ENCODE results near the gene HEPH. TPM values are rescaled to one million over a fixed set of nuclear protein-coding genes. Genes with fewer than 3 reads are reported as not detected.
"Not testable (repeated sequence)": the region's sequence is repeated elsewhere in the genome, so short reads cannot be mapped to it uniquely, and the experiment has no call there.

Gene HEPH
- polyA plus RNA-seq, 2 donors, result 1.1 to 2.0 TPM

DNA sequence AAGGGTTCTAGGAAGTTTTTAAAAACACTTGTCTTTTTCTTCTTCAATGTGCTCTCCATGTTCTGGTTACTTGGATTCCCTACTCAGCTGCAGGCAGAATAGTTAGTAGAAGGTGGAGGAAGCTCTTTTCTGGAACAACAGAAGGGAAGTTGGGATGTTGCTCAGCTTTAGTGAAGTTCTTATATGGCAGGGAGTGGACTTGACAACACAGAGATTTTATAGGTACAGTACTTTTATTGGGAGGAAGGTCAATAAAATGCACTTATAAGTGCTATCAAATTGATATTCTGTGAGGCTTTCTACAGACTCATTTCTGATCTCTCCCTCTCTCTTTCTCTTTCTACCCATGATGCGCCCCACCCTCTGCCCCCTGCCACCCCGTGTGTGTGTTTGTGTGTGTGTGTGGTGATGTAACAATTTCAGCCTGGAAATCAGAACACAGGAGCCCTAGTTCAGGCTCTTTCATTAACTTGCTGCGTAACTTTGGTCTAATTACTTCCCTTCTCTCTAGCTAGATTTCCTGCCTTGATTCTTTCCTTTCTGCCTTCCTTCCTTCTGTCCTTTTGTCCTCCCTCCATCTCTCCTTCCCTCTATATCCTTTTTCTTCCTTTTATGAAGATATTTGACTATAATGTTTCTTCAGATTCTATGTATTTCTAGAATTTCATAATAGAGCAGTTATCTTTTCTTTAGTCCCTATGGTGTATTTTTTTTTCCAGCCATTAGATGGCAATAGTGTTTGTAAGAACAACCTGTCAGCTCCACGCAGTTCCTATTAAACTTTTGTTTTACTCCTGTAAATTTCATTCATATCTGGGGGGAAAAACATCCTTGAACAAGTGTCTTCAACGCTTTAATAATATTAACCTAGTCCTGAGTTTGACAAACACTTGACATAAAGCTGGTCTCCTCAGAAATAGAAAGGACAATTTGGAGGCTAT lies 37.1 kb downstream of the HEPH start:
- H3K27ac ChIP-seq (ENCODE audit: low read depth in 2 of 2, low read length in 1 of 2), result no peak overlapping the region
- WGBS, 2 donors, result 26 to 50% methylated on average over 5 of the region's 5 CpGs
- H3K9me3 ChIP-seq (ENCODE audit: control insufficient read depth in 2 of 2, insufficient read depth in 1 of 2, low read depth in 1 of 2, low read length in 1 of 2), result no peaks in the 10 kb centered on the region
- H3K36me3 ChIP-seq (ENCODE audit: control insufficient read depth in 2 of 2, insufficient read depth in 2 of 2, low read length in 1 of 2), result no peaks in the 10 kb centered on the region
- peaks cover 0 to 2% of the 10 kb centered on the region in 2 donors for H3K4me1 ChIP-seq (ENCODE audit: control insufficient read depth in 2 of 2, insufficient read depth in 2 of 2, low read length in 1 of 2)
- H3K27me3 ChIP-seq (ENCODE audit: control insufficient read depth in 1 of 2, insufficient read depth in 2 of 2, low read length in 2 of 2), result no peaks in the 10 kb centered on the region
- no peak overlapping the region for H3K4me3 ChIP-seq (ENCODE audit: low read depth in 1 of 2, low read length in 2 of 2)

GRCh38 chrX:66203114-66203513 lies 39.1 kb downstream of the HEPH start:
- H3K36me3 ChIP-seq (ENCODE audit: control insufficient read depth in 2 of 2, insufficient read depth in 2 of 2, low read length in 1 of 2), result no peaks in the 10 kb centered on the region
- H3K27ac ChIP-seq (ENCODE audit: low read depth in 2 of 2, low read length in 1 of 2), result no peak overlapping the region
- WGBS, 2 donors, result 54 to 87% methylated on average over 5 of the region's 5 CpGs
- no peak overlapping the region for H3K4me3 ChIP-seq (ENCODE audit: low read depth in 1 of 2, low read length in 2 of 2)
- H3K27me3 ChIP-seq (ENCODE audit: control insufficient read depth in 1 of 2, insufficient read depth in 2 of 2, low read length in 2 of 2), result no peaks in the 10 kb centered on the region
- no peaks in the 10 kb centered on the region for H3K9me3 ChIP-seq (ENCODE audit: control insufficient read depth in 2 of 2, insufficient read depth in 1 of 2, low read depth in 1 of 2, low read length in 1 of 2)
- peaks cover 0 to 2% of the 10 kb centered on the region in 2 donors for H3K4me1 ChIP-seq (ENCODE audit: control insufficient read depth in 2 of 2, insufficient read depth in 2 of 2, low read length in 1 of 2)

DNA sequence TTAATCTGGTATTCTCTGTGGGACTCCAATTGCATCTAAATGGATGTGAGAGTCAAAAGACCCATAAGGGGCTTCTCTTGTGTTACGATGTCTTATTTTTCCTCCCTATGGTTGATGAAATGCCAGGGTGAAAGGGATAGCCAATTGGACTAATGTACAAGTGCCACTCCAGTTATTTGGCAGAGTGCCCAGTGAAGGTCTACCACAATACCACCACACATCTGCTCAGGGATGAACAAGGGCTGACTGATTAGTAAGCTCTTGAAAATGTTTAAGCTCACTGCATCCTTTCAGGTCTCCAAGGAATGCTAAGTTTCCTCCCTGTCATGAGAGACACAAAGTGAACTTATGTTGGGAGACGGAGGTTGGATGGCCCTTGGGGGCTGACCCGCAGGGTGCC lies 57.8 kb downstream of the HEPH start:
- WGBS, 2 donors, result 89 to 92% methylated on average over 3 of the region's 3 CpGs
- no peaks in the 10 kb centered on the region for H3K27me3 ChIP-seq (ENCODE audit: control insufficient read depth in 1 of 2, insufficient read depth in 2 of 2, low read length in 2 of 2)
- no peak overlapping the region for H3K27ac ChIP-seq (ENCODE audit: low read depth in 2 of 2, low read length in 1 of 2)
- no peaks in the 10 kb centered on the region for H3K9me3 ChIP-seq (ENCODE audit: control insufficient read depth in 2 of 2, insufficient read depth in 1 of 2, low read depth in 1 of 2, low read length in 1 of 2)
- no peaks in the 10 kb centered on the region for H3K4me1 ChIP-seq (ENCODE audit: control insufficient read depth in 2 of 2, insufficient read depth in 2 of 2, low read length in 1 of 2)
- no peak overlapping the region for H3K4me3 ChIP-seq (ENCODE audit: low read depth in 1 of 2, low read length in 2 of 2)
- no peaks in the 10 kb centered on the region for H3K36me3 ChIP-seq (ENCODE audit: control insufficient read depth in 2 of 2, insufficient read depth in 2 of 2, low read length in 1 of 2)

DNA sequence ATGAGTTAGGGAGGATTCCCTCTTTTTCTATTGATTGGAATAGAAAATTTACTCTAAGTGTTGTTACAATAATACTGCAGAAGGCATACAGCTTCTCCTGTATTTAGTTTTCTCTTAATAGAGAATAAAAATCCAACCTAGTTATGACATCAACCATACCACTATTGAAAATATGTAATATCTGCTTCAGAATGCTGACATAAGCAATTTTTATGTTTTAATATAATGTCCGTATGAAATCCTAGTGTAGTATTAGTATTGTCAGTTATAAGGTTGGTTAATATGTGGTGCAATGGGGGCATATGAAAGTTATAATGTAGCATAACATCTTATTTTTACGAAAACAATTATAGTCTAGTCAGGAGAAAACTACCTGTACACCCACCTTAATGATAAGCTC lies 68.2 kb downstream of the HEPH start:
- Histone ChIP-seq H3K27me3 (ENCODE audit: control insufficient read depth in 1 of 2, insufficient read depth in 2 of 2, low read length in 2 of 2) (no peaks in the 10 kb centered on the region), H3K9me3 (ENCODE audit: control insufficient read depth in 2 of 2, insufficient read depth in 1 of 2, low read depth in 1 of 2, low read length in 1 of 2) (no peaks in the 10 kb centered on the region), H3K36me3 (ENCODE audit: control insufficient read depth in 2 of 2, insufficient read depth in 2 of 2, low read length in 1 of 2) (no peaks in the 10 kb centered on the region), H3K27ac (ENCODE audit: low read depth in 2 of 2, low read length in 1 of 2) (no peak overlapping the region), H3K4me1 (ENCODE audit: control insufficient read depth in 2 of 2, insufficient read depth in 2 of 2, low read length in 1 of 2) (no peaks in the 10 kb centered on the region), H3K4me3 (ENCODE audit: low read depth in 1 of 2, low read length in 2 of 2) (no peak overlapping the region)
- WGBS, 2 donors, result 83 to 90% methylated on average over 2 of the region's 2 CpGs

- Histone ChIP-seq H3K4me3 (ENCODE audit: low read depth in 1 of 2, low read length in 2 of 2) (no peak overlapping the region), H3K27me3 (ENCODE audit: control insufficient read depth in 1 of 2, insufficient read depth in 2 of 2, low read length in 2 of 2) (no peaks in the 10 kb centered on the region), H3K4me1 (ENCODE audit: control insufficient read depth in 2 of 2, insufficient read depth in 2 of 2, low read length in 1 of 2) (no peaks in the 10 kb centered on the region), H3K36me3 (ENCODE audit: control insufficient read depth in 2 of 2, insufficient read depth in 2 of 2, low read length in 1 of 2) (no peaks in the 10 kb centered on the region), H3K9me3 (ENCODE audit: control insufficient read depth in 2 of 2, insufficient read depth in 1 of 2, low read depth in 1 of 2, low read length in 1 of 2) (no peaks in the 10 kb centered on the region), H3K27ac (ENCODE audit: low read depth in 2 of 2, low read length in 1 of 2) (no peak overlapping the region)
Measured at GRCh38 chrX:66233209-66233608, 69.2 kb downstream of the HEPH start.

DNA sequence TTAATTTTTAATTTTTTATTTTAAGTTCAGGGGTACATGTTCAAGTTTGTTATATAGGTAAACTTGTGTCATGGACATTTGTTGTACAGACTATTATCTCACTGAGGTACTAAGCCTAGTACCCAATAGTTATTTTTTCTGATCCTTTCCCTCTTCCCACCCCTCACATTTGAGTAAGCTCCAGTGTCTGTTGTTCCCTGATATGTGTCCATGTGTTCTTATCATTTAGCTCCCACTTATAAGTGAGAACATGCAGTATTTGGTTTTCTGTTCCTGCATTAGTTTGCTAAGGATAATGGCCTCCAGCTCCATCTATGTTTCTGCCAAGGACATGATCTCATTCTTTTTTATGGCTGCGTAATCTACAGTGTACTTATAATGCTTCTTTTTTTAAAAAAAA lies 69.9 kb downstream of the HEPH start:
- H3K27ac ChIP-seq (ENCODE audit: low read depth in 2 of 2, low read length in 1 of 2); H3K36me3 ChIP-seq (ENCODE audit: control insufficient read depth in 2 of 2, insufficient read depth in 2 of 2, low read length in 1 of 2); H3K9me3 ChIP-seq (ENCODE audit: control insufficient read depth in 2 of 2, insufficient read depth in 1 of 2, low read depth in 1 of 2, low read length in 1 of 2); H3K27me3 ChIP-seq (ENCODE audit: control insufficient read depth in 1 of 2, insufficient read depth in 2 of 2, low read length in 2 of 2); H3K4me1 ChIP-seq (ENCODE audit: control insufficient read depth in 2 of 2, insufficient read depth in 2 of 2, low read length in 1 of 2); H3K4me3 ChIP-seq (ENCODE audit: low read depth in 1 of 2, low read length in 2 of 2): not testable (repeated sequence)
- WGBS, 2 donors, result 85 to 97% methylated on average over 1 of the region's 1 CpG

DNA sequence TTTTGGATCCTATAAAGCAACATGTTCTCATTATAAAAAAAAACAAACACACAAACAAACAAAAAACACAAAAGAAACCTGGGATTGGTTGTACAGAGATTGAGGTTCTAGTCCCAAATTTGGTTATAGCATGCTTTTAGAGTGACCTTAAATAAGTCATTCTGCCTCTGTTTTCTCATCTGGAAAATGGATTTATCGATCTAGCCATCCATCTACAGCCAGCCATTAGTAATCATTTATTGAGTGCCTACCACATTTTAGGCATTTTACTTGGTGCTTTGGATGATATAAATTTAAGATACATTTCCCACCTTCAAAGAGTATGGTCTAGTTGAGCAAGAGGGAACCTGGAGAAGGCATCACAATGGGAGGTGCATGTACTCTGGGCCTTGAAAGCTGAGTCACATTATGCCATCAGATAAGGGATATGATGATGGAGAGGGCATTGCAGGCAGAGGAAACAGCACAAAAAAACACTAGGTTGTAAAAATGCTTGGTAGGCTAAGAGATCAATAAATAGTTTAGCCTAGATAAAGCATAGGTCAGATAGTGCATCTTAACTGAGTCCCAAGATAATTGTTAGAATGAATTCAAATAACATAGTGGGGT lies 91.4 kb downstream of the HEPH start:
- 68 to 97% methylated on average over 1 of the region's 1 CpG for WGBS, 2 donors
- no peak overlapping the region for H3K27ac ChIP-seq (ENCODE audit: low read depth in 2 of 2, low read length in 1 of 2)
- no peaks in the 10 kb centered on the region for H3K27me3 ChIP-seq (ENCODE audit: control insufficient read depth in 1 of 2, insufficient read depth in 2 of 2, low read length in 2 of 2)
- H3K36me3 ChIP-seq (ENCODE audit: control insufficient read depth in 2 of 2, insufficient read depth in 2 of 2, low read length in 1 of 2), result no peaks in the 10 kb centered on the region
- no peaks in the 10 kb centered on the region for H3K4me1 ChIP-seq (ENCODE audit: control insufficient read depth in 2 of 2, insufficient read depth in 2 of 2, low read length in 1 of 2)
- no peak overlapping the region for H3K4me3 ChIP-seq (ENCODE audit: low read depth in 1 of 2, low read length in 2 of 2)
- H3K9me3 ChIP-seq (ENCODE audit: control insufficient read depth in 2 of 2, insufficient read depth in 1 of 2, low read depth in 1 of 2, low read length in 1 of 2), result no peaks in the 10 kb centered on the region

- Histone ChIP-seq H3K9me3 (ENCODE audit: control insufficient read depth in 2 of 2, insufficient read depth in 1 of 2, low read depth in 1 of 2, low read length in 1 of 2) (no peaks in the 10 kb centered on the region), H3K27me3 (ENCODE audit: control insufficient read depth in 1 of 2, insufficient read depth in 2 of 2, low read length in 2 of 2) (no peaks in the 10 kb centered on the region), H3K36me3 (ENCODE audit: control insufficient read depth in 2 of 2, insufficient read depth in 2 of 2, low read length in 1 of 2) (no peaks in the 10 kb centered on the region), H3K27ac (ENCODE audit: low read depth in 2 of 2, low read length in 1 of 2) (no peak overlapping the region), H3K4me1 (ENCODE audit: control insufficient read depth in 2 of 2, insufficient read depth in 2 of 2, low read length in 1 of 2) (no peaks in the 10 kb centered on the region), H3K4me3 (ENCODE audit: low read depth in 1 of 2, low read length in 2 of 2) (no peak overlapping the region)
Measured at GRCh38 chrX:66262807-66263206, 98.8 kb downstream of the HEPH start.
